ENCODE data around the gene CTNND2.

GRCh38 chr5:11252075-11252474 is 652.2 kb downstream of the CTNND2 start:
- TF ChIP-seq FOXA1 (IDR thresholded peaks at IDR 0.05) = no peak
- no peak for TF ChIP-seq SUZ12 (IDR thresholded peaks at IDR 0.05)
- TF ChIP-seq BHLHE40 (IDR thresholded peaks at IDR 0.05; ENCODE audit: borderline replicate concordance) = no peak
- TF ChIP-seq ELF4 (IDR thresholded peaks at IDR 0.05) = no peak
- no peak for TF ChIP-seq FOXM1 (IDR thresholded peaks at IDR 0.05; ENCODE audit: borderline replicate concordance)
- no peak for TF ChIP-seq TARDBP (IDR thresholded peaks at IDR 0.05)
- no peak for TF ChIP-seq HDGF (IDR thresholded peaks at IDR 0.05; ENCODE audit: borderline replicate concordance)

Data from HEK293T (cell line).